GM19351 (cell line): ENCODE measurements around the gene TMEM117.

ENCODE experiments used
- ATAC-seq: cut with Tn5 transposase; IDR thresholded peaks from one replicate; pipeline ENCODE4 v1.9.1; 2021; ENCODE audit warnings: mild to moderate bottlenecking, moderate library complexity; ENCODE audit not compliant: unreplicated experiment

TMEM117 gene

GRCh38 chr12:43835656-43836474 is at the start of gene TMEM117:
Gene TMEM117, plus strand, starts transcription at chr12:43836081.
- ATAC-seq: peak; percentile 76

GRCh38 chr12:43786899-43787693 is 48.8 kb upstream of the TMEM117 start:
- no peak for ATAC-seq

- peak; percentile 55 for ATAC-seq
Measured at GRCh38 chr12:43789941-43790340, 45.9 kb upstream of the TMEM117 start.

- ATAC-seq: no peak
Measured at GRCh38 chr12:43795716-43796280, 40.1 kb upstream of the TMEM117 start.

- ATAC-seq: no peak
Measured at GRCh38 chr12:43797561-43798217, 38.2 kb upstream of the TMEM117 start.

- ATAC-seq: peak; percentile 24
Measured at GRCh38 chr12:43805149-43805859, 30.6 kb upstream of the TMEM117 start.

- peak; percentile 92 for ATAC-seq
Measured at GRCh38 chr12:43805860-43806736, 29.8 kb upstream of the TMEM117 start, which contains the start of gene TWF1. Gene TWF1, minus strand, starts transcription at chr12:43806317. Its CDS starts 72 bp downstream, at chr12:43806245.

GRCh38 chr12:43806737-43807072 is 29.2 kb upstream of the TMEM117 start:
- no peak for ATAC-seq

- no peak for ATAC-seq
Measured at GRCh38 chr12:43807386-43807785, 28.5 kb upstream of the TMEM117 start.

- no peak for ATAC-seq
Measured at GRCh38 chr12:43812057-43812456, 23.8 kb upstream of the TMEM117 start.

- no peak for ATAC-seq
Measured at GRCh38 chr12:43812926-43813325, 23.0 kb upstream of the TMEM117 start.

- ATAC-seq: no peak
Measured at GRCh38 chr12:43815416-43815815, 20.5 kb upstream of the TMEM117 start.

GRCh38 chr12:43816168-43816567 is 19.7 kb upstream of the TMEM117 start:
- no peak for ATAC-seq

- ATAC-seq: no peak
Measured at GRCh38 chr12:43824207-43824775, 11.6 kb upstream of the TMEM117 start.

GRCh38 chr12:43826681-43827080 is 9.2 kb upstream of the TMEM117 start:
- ATAC-seq: no peak

- ATAC-seq: no peak
Measured at GRCh38 chr12:43827093-43827492, 8.8 kb upstream of the TMEM117 start.

- ATAC-seq: no peak
Measured at GRCh38 chr12:43832463-43833168, 3.3 kb upstream of the TMEM117 start.

GRCh38 chr12:43835264-43835655 is 621 bp upstream of the TMEM117 start:
- ATAC-seq: peak; percentile 4
